ENCODE results near the gene PSEN1.
"Not testable (repeated sequence)": the region's sequence is repeated elsewhere in the genome, so short reads cannot be mapped to it uniquely, and the experiment has no call there.

The PSEN1 gene

DNA sequence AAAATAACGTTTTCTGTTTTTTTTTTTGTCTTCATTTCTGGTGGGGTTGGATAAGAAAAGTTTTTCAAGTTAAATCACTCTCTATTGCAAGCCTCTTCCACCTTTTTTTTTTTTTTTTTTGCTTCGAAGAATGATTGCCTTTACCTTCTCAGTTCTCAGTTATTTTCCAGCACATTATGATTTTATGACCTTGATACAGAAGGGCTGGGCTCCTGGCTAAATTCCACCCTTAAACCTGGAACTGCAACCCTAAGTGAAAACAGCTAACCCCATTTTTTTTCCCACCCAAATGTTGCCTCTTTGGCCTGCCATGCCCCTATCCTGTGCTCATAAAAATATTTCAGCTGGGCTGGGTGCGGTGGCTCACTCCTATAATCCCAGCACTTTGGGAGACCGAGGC lies 31.4 kb downstream of the PSEN1 start:
- DNase-seq = no peak

DNA sequence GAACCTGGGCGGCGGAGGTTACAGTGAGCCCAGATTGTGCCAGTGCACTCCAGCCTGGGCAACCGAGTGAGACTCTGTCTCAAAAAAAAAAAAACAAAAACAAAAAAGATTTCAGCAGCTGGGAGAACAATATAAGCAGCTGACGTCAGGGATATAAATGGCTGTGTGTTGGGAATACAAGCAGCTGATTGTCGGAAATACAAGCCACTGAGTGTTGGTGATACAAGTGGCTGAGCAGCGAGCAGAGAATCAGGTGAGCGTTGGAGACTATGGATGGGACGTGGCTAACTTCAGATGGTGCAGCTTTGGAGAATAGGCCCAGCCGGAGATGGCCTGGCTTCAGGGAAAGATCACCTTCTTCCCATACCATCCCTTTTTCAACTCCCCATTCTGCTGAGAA lies 32.0 kb downstream of the PSEN1 start:
- no peak for DNase-seq

DNA sequence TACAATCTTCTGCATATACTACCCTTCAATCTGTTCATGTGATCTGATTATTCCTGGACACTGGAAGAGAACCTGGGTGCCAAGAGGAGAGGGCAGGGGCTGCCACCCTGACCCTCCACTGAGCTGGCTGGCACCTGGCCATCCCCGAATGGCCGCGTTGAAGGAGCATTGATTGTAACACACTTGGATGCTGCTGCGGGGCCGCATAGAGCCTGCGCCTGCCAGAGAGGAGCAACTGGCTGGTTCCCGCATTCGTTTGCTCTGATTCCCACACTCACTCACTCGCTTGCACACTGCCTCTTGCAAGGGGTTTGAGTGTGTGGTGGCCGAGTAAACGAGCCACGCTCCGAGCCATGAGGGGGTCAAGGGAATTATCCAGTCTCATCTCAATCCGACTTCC lies 32.4 kb downstream of the PSEN1 start:
- DNase-seq = no peak

DNA sequence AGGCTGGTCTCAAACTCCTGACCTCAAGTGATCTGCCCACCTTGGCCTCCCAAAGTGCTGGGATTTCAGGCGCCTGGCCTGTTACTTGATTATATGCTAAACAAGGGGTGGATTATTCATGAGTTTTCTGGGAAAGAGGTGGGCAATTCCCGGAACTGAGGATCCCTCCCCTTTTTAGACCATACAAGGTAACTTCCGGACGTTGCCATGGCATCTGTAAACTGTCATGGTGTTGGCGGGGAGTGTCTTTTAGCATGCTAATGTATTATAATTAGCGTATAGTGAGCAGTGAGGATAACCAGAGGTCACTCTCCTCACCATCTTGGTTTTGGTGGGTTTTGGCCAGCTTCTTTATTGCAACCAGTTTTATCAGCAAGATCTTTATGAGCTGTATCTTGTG lies 33.5 kb downstream of the PSEN1 start:
- DNase-seq = not testable (repeated sequence)

DNA sequence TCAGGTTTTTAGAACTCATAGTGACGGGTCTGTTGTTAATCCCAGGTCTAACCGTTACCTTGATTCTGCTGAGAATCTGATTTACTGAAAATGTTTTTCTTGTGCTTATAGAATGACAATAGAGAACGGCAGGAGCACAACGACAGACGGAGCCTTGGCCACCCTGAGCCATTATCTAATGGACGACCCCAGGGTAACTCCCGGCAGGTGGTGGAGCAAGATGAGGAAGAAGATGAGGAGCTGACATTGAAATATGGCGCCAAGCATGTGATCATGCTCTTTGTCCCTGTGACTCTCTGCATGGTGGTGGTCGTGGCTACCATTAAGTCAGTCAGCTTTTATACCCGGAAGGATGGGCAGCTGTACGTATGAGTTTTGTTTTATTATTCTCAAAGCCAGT lies 34.4 kb downstream of the PSEN1 start:
- DNase-seq = no peak

DNA sequence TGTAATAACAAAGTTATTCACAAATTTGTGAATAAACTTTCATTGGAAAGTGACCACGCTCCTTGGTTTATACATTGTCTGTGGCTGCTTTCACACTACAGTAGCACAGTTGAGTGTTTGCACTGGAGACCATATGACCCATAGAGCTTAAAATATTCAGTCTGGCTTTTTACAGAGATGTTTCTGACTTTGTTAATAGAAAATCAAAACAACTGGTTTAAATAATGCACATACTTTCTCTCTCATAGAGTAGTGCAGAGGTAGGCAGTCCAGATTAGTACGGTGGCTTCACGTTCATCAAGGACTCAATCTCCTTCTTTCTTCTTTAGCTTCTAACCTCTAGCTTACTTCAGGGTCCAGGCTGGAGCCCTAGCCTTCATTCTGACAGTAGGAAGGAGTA lies 36.2 kb downstream of the PSEN1 start:
- DNase-seq = no peak

DNA sequence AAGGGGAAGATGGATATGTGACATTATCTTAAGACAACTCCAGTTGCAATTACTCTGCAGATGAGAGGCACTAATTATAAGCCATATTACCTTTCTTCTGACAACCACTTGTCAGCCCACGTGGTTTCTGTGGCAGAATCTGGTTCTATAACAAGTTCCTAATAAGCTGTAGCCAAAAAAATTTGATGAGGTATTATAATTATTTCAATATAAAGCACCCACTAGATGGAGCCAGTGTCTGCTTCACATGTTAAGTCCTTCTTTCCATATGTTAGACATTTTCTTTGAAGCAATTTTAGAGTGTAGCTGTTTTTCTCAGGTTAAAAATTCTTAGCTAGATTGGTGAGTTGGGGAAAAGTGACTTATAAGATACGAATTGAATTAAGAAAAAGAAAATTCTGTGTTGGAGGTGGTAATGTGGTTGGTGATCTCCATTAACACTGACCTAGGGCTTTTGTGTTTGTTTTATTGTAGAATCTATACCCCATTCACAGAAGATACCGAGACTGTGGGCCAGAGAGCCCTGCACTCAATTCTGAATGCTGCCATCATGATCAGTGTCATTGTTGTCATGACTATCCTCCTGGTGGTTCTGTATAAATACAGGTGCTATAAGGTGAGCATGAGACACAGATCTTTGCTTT lies 36.9 kb downstream of the PSEN1 start:
- DNase-seq = no peak

DNA sequence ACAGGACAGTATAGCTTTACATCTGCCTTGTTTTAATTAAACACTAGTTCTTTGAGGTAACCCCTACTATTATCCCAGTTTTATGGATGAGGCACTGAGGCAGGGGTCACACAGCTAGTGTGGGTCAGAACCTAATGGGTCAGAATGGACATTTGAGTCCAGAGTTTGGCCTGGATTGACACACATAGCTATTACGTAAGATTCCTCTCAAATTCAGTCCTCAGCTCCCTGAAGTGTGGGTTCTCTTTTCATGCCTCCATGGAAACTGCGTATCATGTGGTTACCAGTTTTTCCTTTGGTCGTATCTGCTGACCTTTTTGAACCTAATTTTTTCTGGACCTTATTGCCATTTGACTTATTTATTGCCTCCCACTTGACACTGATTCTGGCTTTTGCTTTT lies 40.4 kb downstream of the PSEN1 start:
- no peak for DNase-seq

DNA sequence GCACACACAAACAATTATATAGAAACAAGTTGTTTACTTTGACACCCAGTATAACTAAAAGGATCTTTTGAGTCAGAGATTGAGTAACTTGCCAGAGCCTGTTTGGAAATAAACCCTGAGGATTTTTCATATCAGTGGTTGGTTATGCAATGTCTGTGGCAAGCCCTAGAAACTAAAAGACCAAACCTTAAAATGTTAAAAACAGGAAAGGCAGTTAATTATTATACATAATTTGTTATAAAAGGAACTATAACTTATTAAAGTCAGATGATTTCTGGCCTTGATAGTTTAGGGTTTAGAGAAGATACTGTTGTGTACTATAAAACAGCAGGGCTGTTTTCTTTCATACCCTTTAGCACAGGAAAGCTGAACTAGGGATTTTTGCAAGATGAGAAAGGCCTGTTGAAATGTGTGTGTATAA lies 44.1 kb downstream of the PSEN1 start:
- no peak for DNase-seq

DNA sequence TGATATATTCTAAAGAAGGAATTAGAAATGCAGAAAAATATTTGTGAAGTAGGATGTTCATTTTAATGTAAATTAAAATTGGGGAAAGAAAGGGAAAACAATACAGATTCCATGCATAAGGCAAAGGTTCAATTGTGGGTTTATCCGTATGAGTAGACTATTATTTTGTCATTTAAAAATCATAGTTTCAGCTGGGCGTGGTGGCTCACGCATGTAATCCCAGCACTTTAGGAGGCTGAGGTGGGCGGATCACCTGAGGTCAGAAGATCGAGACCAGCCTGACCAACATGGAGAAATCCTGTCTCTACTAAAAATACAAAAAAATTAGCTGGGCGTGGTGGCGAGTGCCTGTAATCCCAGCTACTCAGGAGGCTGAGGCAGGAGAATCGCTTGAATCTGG lies 44.7 kb downstream of the PSEN1 start:
- not testable (repeated sequence) for DNase-seq

DNA sequence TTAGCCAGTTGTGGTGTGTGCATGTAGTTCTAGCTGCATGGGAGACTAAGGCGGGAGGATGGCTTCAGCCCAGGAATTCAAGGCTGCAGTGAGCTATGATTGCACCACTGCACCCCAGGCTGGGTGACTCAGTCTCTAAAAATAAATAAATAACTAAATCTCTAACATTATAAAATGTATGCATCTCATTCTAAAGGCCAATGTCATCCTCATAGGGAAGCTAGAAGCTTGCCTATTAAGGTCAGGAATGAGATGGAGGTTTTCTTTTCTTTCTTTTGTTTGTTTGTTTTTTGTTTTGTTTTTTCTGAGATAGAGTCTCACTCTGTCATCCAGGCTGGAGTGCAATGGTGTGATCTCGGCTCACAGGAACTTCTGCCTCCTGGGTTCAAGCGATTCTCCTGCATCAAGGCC lies 52.2 kb downstream of the PSEN1 start:
- no peak for DNase-seq

DNA sequence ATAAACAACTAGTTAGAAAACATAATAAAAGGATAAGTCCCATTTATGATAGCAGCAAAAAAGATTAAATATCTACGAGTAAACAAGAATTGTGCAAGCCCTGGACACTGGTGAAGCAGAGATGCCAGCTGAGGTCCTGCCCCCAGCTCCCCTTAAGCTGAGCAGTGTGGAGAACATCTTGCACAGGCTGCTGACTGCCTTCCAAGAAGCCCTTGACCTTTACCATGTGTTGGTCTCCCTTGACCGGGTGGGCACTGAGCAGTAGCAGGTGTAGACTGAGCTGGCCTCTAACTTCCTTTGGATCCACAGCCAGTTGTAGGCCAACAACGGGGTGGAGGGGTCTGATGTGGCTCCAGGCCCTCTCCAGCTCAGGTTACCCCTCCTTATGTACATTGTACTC lies 53.3 kb downstream of the PSEN1 start:
- DNase-seq = no peak

DNA sequence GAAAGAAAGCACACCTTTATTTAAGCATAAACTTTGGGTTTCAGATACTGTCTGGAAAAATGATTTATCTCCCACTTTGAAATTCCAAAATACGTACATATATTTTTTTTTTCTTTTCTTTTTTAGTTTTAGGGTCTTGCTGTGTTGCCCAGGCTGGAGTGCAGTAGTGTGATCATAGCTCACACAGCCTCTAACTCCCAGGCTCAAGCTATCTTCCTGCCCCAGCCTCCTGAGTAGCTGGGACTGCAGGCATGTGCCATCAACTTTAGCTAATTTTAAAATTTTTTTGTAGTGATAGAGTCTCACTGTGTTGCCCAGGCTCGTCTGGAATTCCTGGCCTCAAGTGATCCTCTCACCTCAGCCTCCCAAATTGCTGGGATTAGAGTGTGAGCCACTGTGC lies 55.1 kb downstream of the PSEN1 start:
- no peak for DNase-seq

DNA sequence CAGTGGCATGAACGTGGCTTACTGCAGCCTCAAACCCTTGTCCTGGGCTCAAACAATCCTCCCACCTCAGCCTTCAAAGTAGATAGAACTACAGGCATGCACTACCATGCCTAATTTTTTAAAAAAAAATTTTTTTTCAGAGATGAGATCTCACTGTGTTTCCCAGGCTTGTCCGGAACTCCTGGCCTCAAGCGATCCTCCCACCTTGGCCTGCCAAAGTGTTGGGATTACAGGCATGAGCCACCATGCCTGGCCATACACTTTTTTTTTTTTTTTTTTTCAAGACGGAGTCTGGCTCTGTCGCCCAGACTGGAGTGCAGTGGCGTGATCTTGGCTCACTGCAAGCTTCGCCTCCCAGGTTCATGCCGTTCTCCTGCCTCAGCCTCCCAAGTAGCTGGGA lies 58.0 kb downstream of the PSEN1 start:
- DNase-seq = not testable (repeated sequence)

DNA sequence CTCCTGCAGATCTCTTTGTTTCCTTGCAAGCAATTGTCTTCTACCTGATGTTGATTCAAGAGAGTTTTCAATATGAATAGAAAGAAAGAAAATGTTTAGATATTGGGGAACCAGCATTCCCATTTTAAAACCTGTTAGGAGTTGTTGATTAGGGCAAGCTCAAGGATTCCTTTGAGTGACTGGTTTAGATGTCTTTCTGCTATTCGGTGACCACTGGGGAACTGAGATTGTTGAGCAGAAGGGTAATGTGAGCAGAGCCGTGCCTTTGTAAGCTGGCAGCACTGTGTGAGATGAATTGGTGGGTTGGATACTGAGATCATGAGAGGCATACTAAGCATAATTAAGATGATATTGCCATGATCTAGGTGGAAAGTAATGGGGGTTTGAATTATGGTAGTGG lies 61.9 kb downstream of the PSEN1 start:
- no peak for DNase-seq

DNA sequence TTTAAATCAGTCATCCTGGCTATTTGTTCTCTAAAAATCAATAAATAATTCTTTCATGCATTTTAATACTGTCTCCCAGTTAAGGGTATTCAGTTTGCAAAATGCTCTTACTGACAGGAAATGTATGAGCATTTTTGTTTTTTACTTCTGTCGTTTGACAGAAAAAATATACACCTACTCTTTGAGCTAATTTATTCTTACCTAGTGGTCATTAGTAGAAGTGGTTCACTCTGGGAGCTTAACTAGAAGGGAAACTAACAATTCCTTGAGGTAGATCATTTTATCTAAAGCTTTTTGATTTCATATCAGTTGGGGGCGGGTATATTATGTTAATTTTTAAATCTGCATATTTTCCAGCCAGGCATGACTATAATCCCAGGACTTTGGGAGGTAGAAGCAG lies 67.2 kb downstream of the PSEN1 start:
- DNase-seq = no peak

DNA sequence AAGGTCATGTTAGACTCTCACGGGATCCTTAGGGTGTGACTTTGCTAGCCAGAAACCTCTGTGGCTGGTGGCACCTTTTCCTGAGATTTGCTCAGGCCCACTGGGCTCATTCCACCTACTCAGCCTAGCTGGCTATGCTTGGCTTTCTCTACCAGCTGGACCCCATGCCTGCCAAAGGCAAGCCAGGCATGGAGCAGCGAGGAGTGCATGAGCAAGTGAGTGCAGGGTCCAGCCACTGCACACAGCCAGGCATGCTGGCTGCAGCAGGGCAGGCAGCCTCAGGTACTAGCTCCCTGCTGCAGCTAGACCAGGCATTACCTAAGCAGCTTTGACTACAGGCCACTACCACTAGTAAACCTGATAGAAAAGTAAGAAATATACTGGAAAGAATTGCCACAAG lies 71.3 kb downstream of the PSEN1 start:
- no peak for DNase-seq

DNA sequence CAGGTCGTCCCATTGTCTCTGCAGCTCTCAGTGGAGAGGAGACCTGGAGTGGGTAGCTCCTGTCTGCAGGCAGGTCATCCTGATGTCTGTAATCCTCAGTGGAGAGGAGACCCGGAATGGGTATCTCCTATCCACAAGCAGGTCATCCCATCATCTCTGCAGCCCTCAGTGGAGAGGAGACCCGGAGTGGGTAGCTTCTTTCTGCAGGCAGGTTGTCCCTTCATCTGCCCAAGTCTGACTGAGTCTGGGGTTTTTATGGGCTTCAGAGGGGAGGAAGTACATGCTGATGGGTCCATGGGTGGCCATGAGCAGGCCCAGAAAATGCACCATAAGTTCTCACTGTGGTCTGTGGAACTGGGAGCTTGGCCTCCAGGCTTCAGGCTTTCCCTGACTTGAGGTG lies 72.1 kb downstream of the PSEN1 start:
- no peak for DNase-seq

DNA sequence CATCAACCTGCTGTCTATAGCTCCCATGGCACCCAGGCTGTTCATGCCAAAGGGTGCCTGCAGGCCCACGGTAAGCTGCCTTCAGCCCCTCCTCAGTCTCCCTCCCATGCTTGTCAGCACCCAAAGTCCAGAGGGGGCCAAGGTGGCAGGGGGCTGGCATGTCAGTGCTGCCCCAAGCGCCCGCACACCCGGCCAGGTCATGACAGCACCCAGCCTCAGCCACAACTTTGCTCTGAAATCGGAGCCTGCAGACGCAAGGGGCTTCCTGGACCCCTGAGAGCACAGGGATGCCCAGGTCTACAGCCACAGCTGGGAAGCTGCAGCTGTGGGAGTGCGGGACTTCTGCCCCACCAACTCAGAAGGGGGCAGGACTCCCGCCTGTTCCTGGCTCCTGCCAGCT lies 72.5 kb downstream of the PSEN1 start:
- DNase-seq = no peak

DNA sequence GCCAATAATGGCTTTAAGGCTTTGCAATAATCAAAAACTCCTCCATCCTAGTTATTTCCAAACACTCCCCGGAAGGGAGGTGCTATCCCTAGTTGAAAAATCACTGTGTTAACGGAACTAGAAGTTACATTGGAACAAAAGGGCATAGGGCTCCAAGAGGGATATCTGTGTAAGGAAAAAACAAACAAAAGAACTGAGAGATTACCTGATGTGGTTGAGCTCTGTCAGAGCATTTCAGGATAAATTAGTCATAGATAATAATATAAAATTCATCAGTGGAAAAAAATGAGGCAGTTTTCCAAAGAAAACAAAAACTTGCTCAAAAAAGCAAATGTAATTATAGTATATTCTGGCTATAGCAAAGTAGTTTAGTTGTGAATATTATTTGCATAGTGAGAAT lies 73.6 kb downstream of the PSEN1 start:
- no peak for DNase-seq

DNA sequence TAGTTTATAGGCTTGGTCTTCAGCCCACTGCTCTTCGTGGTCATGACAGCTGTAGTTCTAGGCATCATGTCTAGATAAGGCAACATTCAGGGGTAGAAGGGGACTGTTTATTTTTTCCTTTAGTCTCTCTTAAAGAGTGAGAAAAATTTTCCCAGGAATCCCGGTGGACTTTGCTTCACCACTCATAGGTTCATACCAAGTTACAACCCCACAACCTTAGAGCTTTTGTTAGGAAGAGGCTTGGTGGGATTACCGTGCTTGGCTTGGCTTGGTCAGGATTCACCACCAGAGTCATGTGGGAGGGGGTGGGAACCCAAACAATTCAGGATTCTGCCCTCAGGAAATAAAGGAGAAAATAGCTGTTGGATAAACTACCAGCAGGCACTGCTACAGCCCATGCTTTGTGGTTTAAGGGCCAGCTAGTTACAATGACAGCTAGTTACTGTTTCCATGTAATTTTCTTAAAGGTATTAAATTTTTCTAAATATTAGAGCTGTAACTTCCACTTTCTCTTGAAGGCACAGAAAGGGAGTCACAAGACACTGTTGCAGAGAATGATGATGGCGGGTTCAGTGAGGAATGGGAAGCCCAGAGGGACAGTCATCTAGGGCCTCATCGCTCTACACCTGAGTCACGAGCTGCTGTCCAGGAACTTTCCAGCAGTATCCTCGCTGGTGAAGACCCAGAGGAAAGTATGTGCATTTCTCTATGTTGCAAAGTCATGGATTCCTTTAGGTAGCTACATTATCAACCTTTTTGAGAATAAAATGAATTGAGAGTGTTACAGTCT lies 75.1 kb downstream of the PSEN1 start:
- DNase-seq = no peak

DNA sequence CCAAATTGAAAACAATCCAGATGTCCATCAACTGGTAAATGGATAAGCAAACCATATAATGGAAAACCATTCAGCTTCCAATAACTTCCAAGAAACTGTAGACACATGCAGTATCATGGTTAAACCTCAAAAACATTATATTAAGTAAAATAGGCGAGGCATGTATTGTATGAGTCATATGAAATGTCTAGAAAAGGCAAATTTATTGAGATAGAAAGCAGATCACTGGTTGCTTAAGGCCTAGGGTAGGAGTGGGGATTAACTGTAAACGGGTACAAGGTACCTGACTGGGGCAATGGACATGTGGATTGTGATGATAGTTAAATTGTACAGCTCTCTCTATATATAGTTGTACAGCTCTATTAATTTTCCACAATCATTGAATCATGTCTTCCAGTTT lies 79.7 kb downstream of the PSEN1 start:
- DNase-seq = no peak

DNA sequence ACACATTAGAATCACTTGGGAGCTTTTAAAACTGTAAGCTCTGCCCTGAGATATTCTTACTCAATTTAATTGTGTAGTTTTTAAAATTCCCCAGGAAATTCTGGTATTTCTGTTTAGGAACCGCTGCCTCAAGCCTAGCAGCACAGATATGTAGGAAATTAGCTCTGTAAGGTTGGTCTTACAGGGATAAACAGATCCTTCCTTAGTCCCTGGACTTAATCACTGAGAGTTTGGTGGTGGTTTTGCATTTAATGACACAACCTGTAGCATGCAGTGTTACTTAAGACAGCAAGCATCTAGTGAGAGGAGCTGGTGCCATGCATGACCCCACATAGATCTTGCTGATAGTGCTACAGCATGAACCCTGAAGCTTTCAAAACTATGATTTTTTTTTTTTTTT lies 81.1 kb downstream of the PSEN1 start:
- DNase-seq = no peak

DNA sequence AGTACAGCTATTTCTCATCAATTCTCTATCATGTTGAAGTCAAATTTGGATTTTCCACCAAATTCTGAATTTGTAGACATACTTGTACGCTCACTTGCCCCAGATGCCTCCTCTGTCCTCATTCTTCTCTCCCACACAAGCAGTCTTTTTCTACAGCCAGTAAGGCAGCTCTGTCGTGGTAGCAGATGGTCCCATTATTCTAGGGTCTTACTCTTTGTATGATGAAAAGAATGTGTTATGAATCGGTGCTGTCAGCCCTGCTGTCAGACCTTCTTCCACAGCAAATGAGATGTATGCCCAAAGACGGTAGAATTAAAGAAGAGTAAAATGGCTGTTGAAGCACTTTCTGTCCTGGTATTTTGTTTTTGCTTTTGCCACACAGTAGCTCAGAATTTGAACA lies 83.8 kb downstream of the PSEN1 start:
- DNase-seq = no peak

DNA sequence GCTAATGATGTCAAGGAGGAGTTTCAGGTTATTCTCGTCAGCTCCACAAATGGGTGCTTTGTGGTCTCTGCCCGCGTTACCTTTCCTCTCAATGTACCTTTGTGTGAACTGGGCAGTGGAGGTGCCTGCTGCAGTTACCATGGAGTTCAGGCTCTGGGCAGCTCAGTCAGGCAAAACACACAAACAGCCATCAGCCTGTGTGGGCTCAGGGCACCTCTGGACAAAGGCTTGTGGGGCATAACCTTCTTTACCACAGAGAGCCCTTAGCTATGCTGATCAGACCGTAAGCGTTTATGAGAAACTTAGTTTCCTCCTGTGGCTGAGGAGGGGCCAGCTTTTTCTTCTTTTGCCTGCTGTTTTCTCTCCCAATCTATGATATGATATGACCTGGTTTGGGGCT lies 84.3 kb downstream of the PSEN1 start:
- no peak for DNase-seq
